ENCODE measurements around the gene UNC13D. TPM values are rescaled to one million over a fixed set of nuclear protein-coding genes. Genes with fewer than 3 reads are reported as not detected.

The UNC13D gene
- total RNA-seq, 2 donors from 2014 or later = 8.6 to 21.8 TPM

DNA sequence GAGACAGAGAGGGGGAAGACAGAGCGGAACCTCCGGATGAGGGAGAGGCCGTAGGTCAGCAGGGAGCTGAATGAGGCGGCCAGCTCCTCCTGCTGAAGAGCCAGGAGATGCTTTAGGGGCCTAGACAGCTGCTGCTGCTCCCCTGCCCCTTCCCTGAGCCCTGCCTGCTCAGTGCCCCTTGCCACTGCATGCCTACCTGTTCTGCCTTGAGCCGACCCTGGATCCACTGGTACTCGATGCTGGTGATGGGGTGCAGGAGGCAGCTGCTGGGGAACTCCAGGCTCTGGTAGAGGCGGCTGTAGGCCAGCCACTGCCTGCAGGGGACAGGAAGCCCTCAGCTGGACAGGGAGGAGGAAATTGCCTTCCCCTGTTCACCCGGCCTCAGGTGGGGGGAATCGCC lies 7.6 kb downstream of the UNC13D start:
- H3K9me3 ChIP-seq = no peaks in the 10 kb centered on the region
- no peak for ATAC-seq
- intact Hi-C loops (cut with DNase I) = no loop called here
- no peaks in the 10 kb centered on the region for H3K36me3 ChIP-seq (replicated peaks in 1 of 2; ENCODE audit: insufficient read depth in 1 of 2, low read depth in 2 of 2)
- WGBS, 2 donors = 82 to 85% methylated on average over 7 to 9 of the region's 9 CpGs
- H3K27ac ChIP-seq = no peak overlapping the region
- no peaks in the 10 kb centered on the region for H3K4me1 ChIP-seq
- TF ChIP-seq POLR2A (IDR thresholded peaks at IDR 0.05) = no peak
- TF ChIP-seq, protein P1, sequence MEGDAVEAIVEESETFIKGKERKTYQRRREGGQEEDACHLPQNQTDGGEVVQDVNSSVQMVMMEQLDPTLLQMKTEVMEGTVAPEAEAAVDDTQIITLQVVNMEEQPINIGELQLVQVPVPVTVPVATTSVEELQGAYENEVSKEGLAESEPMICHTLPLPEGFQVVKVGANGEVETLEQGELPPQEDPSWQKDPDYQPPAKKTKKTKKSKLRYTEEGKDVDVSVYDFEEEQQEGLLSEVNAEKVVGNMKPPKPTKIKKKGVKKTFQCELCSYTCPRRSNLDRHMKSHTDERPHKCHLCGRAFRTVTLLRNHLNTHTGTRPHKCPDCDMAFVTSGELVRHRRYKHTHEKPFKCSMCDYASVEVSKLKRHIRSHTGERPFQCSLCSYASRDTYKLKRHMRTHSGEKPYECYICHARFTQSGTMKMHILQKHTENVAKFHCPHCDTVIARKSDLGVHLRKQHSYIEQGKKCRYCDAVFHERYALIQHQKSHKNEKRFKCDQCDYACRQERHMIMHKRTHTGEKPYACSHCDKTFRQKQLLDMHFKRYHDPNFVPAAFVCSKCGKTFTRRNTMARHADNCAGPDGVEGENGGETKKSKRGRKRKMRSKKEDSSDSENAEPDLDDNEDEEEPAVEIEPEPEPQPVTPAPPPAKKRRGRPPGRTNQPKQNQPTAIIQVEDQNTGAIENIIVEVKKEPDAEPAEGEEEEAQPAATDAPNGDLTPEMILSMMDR (IDR thresholded peaks at IDR 0.05) = no peak
- no peak overlapping the region for H3K4me3 ChIP-seq
- no peaks in the 10 kb centered on the region for H3K27me3 ChIP-seq
- DNase-seq = no peak

DNA sequence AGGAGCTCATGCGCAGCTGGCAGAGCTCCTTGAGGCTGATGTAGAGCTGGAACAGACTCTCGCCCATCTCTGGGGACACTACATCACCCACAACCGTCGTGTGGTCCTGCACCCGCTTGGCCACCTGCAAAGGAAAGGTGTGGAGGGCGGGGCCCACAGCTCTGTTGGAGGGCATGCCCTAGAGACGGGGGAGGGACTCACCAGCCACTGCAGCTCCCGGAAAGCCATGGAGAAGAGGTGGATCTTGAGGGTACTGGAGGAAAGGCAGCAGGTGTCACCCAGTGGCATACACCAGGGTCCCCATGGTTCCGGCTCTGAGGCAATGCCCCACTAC lies 8.6 kb downstream of the UNC13D start:
- H3K9me3 ChIP-seq = no peaks in the 10 kb centered on the region
- intact Hi-C loops (cut with DNase I) = no loop called here
- no peak overlapping the region for H3K4me3 ChIP-seq
- 91% methylated on average over 8 of the region's 9 CpGs; no CpG with 5 or more reads in 1 of the 2 donors for WGBS, 2 donors
- no peaks in the 10 kb centered on the region for H3K27me3 ChIP-seq
- H3K36me3 ChIP-seq (replicated peaks in 1 of 2; ENCODE audit: insufficient read depth in 1 of 2, low read depth in 2 of 2) = no peaks in the 10 kb centered on the region
- no peak overlapping the region for H3K27ac ChIP-seq
- no peaks in the 10 kb centered on the region for H3K4me1 ChIP-seq
- no peak for DNase-seq
- no peak for ATAC-seq
- TF ChIP-seq POLR2A (IDR thresholded peaks at IDR 0.05) = no peak
- TF ChIP-seq, protein P1 (IDR thresholded peaks at IDR 0.05) = no peak

DNA sequence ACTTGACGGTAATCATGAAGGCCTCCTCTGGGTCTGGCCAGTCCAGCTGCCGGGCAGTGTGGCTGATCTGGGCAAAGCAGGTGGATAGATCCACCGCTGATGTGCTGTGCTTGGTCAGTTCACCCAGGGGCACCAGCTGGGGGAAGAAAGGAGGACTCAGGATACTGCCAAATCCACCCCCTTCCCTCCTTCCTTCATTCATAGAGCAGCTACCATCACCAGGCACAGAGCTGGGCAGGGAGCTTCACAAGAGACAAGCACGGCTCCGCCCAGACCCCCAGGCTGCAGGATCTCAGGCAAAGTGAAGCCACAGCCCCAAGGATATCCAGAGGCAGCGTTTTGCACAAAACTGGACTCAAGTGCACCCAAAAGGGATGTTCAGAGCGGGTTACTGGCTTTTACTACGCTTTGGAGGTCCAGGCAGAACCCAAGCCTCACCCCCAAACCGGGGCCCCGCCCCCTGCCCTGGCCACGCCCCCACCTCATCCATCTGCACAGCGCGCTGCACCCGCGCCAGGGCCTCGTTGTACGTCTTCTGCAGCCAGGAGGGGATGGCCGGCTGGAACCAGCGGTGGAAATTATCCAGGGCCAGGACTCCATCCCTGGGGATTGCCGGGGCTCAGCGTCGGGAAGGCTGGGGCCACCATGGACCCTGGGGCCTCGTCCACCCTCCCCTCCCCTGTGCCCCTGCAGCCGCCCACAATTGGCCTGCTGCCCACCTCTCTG lies 9.1 kb downstream of the UNC13D start:
- no peaks in the 10 kb centered on the region for H3K27me3 ChIP-seq
- peak in 1 of 4 donors; percentile 5 for DNase-seq
- WGBS, 2 donors = 71 to 87% methylated on average over 3 to 19 of the region's 24 CpGs
- no peak for ATAC-seq
- intact Hi-C loops (cut with DNase I) = no loop called here
- H3K9me3 ChIP-seq = no peaks in the 10 kb centered on the region
- no peak overlapping the region for H3K27ac ChIP-seq
- H3K4me3 ChIP-seq = no peak overlapping the region
- H3K4me1 ChIP-seq = no peaks in the 10 kb centered on the region
- H3K36me3 ChIP-seq (replicated peaks in 1 of 2; ENCODE audit: insufficient read depth in 1 of 2, low read depth in 2 of 2) = no peaks in the 10 kb centered on the region
- TF ChIP-seq, protein P1 (IDR thresholded peaks at IDR 0.05) = no peak
- no peak for TF ChIP-seq POLR2A (IDR thresholded peaks at IDR 0.05)

DNA sequence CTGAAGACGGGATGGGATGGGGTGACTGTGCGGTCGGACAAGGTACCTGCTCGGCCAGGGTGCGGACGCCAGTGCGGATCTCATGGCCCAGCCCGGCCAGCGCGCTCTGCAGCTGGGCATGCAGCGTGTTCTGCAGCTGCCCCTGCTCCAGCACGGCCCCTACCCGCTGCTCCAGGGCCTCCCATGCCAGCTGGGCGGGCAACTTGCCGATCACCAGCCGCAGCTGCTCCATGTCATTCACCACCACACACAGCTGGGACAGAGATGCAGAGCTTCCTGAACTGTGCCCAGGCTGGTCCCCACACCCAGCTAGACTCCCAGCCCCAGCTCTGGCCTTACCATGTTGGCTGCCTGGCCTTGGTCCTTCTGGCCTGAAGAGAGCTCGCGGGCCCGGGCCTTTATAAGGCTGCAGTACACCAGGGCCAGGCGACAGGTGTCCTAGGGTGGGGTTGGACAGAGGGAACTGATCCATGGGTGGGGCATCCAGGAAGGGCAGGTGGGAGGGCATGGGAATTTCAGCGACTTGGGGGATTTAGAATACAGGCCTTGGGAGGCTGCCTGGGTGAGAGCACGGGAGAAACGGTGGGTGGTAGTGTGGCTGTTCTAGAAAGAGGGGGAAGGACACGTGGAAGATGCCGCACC lies 9.8 kb downstream of the UNC13D start:
- no peak for DNase-seq
- H3K27me3 ChIP-seq = no peaks in the 10 kb centered on the region

More for the DNA sequence above, 9.8 kb downstream of the UNC13D start:
- WGBS, 2 donors = 83 to 94% methylated on average over 14 to 25 of the region's 25 CpGs
- no peak for TF ChIP-seq POLR2A (IDR thresholded peaks at IDR 0.05)
- TF ChIP-seq, protein P1 (IDR thresholded peaks at IDR 0.05) = no peak
- Histone ChIP-seq H3K9me3 (no peaks in the 10 kb centered on the region), H3K4me1 (no peaks in the 10 kb centered on the region), H3K36me3 (replicated peaks in 1 of 2; ENCODE audit: insufficient read depth in 1 of 2, low read depth in 2 of 2) (no peaks in the 10 kb centered on the region), H3K27ac (no peak overlapping the region), H3K4me3 (no peak overlapping the region)
- no peak for ATAC-seq
- intact Hi-C loops (cut with DNase I) = no loop called here
